Right atrium auricular region (tissue), 2 donors: ENCODE results near the gene TRIP11. TPM values are rescaled to one million over a fixed set of nuclear protein-coding genes. Genes with fewer than 3 reads are reported as not detected.
"Not testable (repeated sequence)": the region's sequence is repeated elsewhere in the genome, so short reads cannot be mapped to it uniquely, and the experiment has no call there.

ENCODE experiments used
- DNase-seq: peaks from one replicate; pipeline ENCODE4 v3.0.0-alpha.2; 2019; ENCODE audit warnings: low spot score
- H3K27ac ChIP-seq, 2 donors: fragments of 200-600 bp; sonication (generic); 1 replicate in 1 of 2; 2 replicates in 1 of 2; pipeline ENCODE4 v1.5.1; 2016 to 2019
- H3K27me3 ChIP-seq, 2 donors: fragments of 200-600 bp; sonication (generic); one replicate each; pipeline versions ENCODE4 v1.5.1 to v1.6.0; 2017 to 2019
- H3K36me3 ChIP-seq: fragments of 200-600 bp; sonication (generic); one replicate; pipeline ENCODE4 v1.5.1; 2016
- H3K4me1 ChIP-seq, 2 donors: fragments of 200-600 bp; sonication (generic); one replicate each; pipeline versions ENCODE4 v1.5.1 to v1.6.0; 2017 to 2019
- H3K4me3 ChIP-seq, 2 donors: fragments of 200-600 bp; sonication (generic); 1 replicate in 1 of 2; 2 replicates in 1 of 2; pipeline ENCODE4 v1.5.1; 2017 to 2019; ENCODE audit warnings: mild to moderate bottlenecking in 1 of 2, moderate library complexity in 1 of 2
- H3K9me3 ChIP-seq, 2 donors: fragments of 200-600 bp; sonication (generic); one replicate each; pipeline ENCODE4 v1.5.1; 2019
- CTCF ChIP-seq, 2 donors: fragments of 200-600 bp; sonication (generic); IDR thresholded peaks; one replicate each; pipeline ENCODE4 v1.5.1; 2019; ENCODE audit warnings: antibody characterized with exemption in 2 of 2
- total RNA-seq, 2 donors: library from RNA; depleted of rRNA; stranded (reverse); fragments of >200 nt; gene quantifications; one replicate each; pipeline ENCODE4 v1.1.0, GENCODE V29; 2016

The TRIP11 gene
- total RNA-seq = 10 to 100 TPM; 25.7 to 26.1 TPM

- peak within 1 kb of the TSS; percentile 67 to 78 for H3K4me3 ChIP-seq
- H3K27ac ChIP-seq = peak within 1 kb of the TSS; percentile 96
- DNase-seq = peak; percentile 90
- H3K4me1 ChIP-seq = peaks cover 0 to 43% of the 10 kb centered on the region in 2 donors
- no peaks in the 10 kb centered on the region for H3K36me3 ChIP-seq
- H3K9me3 ChIP-seq = no peaks in the 10 kb centered on the region
- H3K27me3 ChIP-seq = no peaks in the 10 kb centered on the region
- no peak for TF ChIP-seq CTCF (IDR thresholded peaks at IDR 0.05)
Observed at GRCh38 chr14:92039719-92040430, at the start of gene TRIP11. TRIP11 (minus strand) TSS chr14:92040059; CDS start chr14:92039685, 374 bp downstream.

GRCh38 chr14:92088494-92088893, 48.6 kb upstream of the TRIP11 start:
- Histone ChIP-seq H3K36me3 (peaks cover 24% of the 10 kb centered on the region), H3K27ac (no peak overlapping the region), H3K27me3 (no peaks in the 10 kb centered on the region), H3K9me3 (no peaks in the 10 kb centered on the region), H3K4me3 (no peak overlapping the region), H3K4me1 (no peaks in the 10 kb centered on the region)
- no peak for DNase-seq
- TF ChIP-seq CTCF (IDR thresholded peaks at IDR 0.05) = no peak

- no peak for DNase-seq
- no peaks in the 10 kb centered on the region for H3K9me3 ChIP-seq
- no peak overlapping the region for H3K27ac ChIP-seq
- TF ChIP-seq CTCF (IDR thresholded peaks at IDR 0.05) = no peak
- no peaks in the 10 kb centered on the region for H3K4me1 ChIP-seq
- no peak overlapping the region for H3K4me3 ChIP-seq
- peaks cover 49% of the 10 kb centered on the region for H3K36me3 ChIP-seq
- H3K27me3 ChIP-seq = no peaks in the 10 kb centered on the region
Observed at GRCh38 chr14:92074555-92074954, 34.7 kb upstream of the TRIP11 start.

GRCh38 chr14:92058006-92058917, 18.4 kb upstream of the TRIP11 start:
- no peak overlapping the region for H3K4me3 ChIP-seq
- no peak overlapping the region for H3K27ac ChIP-seq
- no peaks in the 10 kb centered on the region for H3K4me1 ChIP-seq
- no peak for DNase-seq
- H3K27me3 ChIP-seq = no peaks in the 10 kb centered on the region
- H3K36me3 ChIP-seq = peaks cover 8% of the 10 kb centered on the region
- no peaks in the 10 kb centered on the region for H3K9me3 ChIP-seq
- TF ChIP-seq CTCF (IDR thresholded peaks at IDR 0.05) = no peak

GRCh38 chr14:92049781-92050180, 9.9 kb upstream of the TRIP11 start:
- DNase-seq = no peak

GRCh38 chr14:92049221-92049620, 9.4 kb upstream of the TRIP11 start:
- not testable (repeated sequence) for H3K27ac ChIP-seq, H3K4me3 ChIP-seq, H3K27me3 ChIP-seq, DNase-seq, H3K9me3 ChIP-seq, H3K4me1 ChIP-seq, H3K36me3 ChIP-seq

More at GRCh38 chr14:92049781-92050180, 9.9 kb upstream of the TRIP11 start:
- Histone ChIP-seq H3K4me1 (no peaks in the 10 kb centered on the region), H3K9me3 (no peaks in the 10 kb centered on the region), H3K27ac (no peak overlapping the region), H3K27me3 (no peaks in the 10 kb centered on the region), H3K36me3 (no peaks in the 10 kb centered on the region), H3K4me3 (no peak overlapping the region)
- TF ChIP-seq CTCF (IDR thresholded peaks at IDR 0.05) = no peak

- H3K4me3 ChIP-seq, DNase-seq, H3K36me3 ChIP-seq, H3K4me1 ChIP-seq, H3K27me3 ChIP-seq, H3K9me3 ChIP-seq, H3K27ac ChIP-seq: not testable (repeated sequence)
Observed at GRCh38 chr14:92045904-92046303, 6.0 kb upstream of the TRIP11 start.

- not testable (repeated sequence) for DNase-seq, H3K27me3 ChIP-seq, H3K9me3 ChIP-seq, H3K27ac ChIP-seq, H3K36me3 ChIP-seq, H3K4me3 ChIP-seq
- peaks cover 0 to 29% of the 10 kb centered on the region in 2 donors for H3K4me1 ChIP-seq
Observed at GRCh38 chr14:92041766-92042165, 1.9 kb upstream of the TRIP11 start.
